HG03108 (cell line): ENCODE data around the gene SLC22A15.
"Not testable (repeated sequence)": the region's sequence is repeated elsewhere in the genome, so short reads cannot be mapped to it uniquely, and the experiment has no call there.

Source experiments
- ATAC-seq: cut with Tn5 transposase; IDR thresholded peaks from one replicate; pipeline ENCODE4 v1.9.1; 2021; ENCODE audit warnings: moderate library complexity; ENCODE audit not compliant: unreplicated experiment

The SLC22A15 gene

DNA sequence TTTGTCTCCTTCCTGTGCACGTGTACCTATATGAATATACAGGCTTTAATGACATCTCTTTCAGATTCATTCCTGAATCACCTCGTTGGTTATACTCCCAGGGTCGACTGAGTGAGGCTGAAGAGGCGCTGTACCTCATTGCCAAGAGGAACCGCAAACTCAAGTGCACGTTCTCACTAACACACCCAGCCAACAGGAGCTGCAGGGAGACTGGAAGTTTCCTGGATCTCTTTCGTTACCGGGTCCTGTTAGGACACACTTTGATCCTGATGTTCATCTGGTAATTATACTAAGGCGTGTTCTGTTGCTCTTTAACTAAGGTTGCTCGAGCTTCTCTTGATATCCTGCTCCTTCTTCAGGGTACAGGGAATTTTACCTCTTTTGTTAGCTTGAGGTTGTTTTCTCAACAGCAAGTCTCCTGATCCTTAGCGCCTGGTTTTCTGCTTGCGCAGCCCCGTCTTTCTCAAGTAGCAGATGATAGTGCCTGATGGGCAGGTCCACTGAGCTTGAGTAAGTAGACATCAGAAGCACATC lies 55.1 kb downstream of the SLC22A15 start:
- no peak for ATAC-seq

DNA sequence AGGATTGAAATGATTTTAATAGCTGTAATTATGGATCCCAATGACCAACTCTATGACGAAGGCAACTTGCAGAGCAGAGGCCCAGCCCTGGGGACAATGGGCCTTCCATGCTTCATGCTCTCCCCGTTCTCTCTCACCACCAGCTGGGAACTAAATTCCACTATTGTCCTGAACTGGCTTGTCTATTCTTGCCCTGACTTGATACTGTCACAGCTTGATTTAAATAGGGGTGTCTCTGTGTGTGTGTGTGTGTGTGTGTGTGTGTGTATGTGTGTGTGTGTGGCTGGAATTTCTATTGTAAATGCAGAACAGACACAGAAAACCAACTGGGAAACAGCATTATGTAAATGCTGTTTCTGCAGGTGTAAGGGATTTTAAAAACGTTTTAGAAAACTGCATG lies 57.0 kb downstream of the SLC22A15 start:
- no peak for ATAC-seq

- ATAC-seq, result no peak
Observed at GRCh38 chr1:116036255-116036654, 59.9 kb downstream of the SLC22A15 start.

DNA sequence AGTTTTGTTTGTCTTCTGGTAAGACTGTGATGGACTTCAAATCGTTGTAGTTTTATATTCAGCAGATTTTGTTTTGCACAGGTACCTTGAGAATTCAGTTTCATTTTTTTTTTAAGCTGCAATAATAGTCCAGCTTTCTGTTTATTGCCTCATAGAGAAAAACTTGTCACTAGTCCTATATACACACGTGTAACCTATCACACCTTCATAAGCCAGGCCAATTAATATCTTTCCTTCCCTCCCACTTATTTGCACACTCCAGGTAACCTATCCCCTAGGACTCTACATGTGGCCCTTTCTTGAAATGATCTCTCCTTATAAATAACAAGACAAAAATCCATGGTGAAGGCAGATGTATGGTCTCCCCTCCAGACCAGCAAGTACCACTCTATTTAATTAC lies 62.4 kb downstream of the SLC22A15 start:
- no peak for ATAC-seq

GRCh38 chr1:116044071-116044470 lies 67.8 kb downstream of the SLC22A15 start:
- no peak for ATAC-seq

DNA sequence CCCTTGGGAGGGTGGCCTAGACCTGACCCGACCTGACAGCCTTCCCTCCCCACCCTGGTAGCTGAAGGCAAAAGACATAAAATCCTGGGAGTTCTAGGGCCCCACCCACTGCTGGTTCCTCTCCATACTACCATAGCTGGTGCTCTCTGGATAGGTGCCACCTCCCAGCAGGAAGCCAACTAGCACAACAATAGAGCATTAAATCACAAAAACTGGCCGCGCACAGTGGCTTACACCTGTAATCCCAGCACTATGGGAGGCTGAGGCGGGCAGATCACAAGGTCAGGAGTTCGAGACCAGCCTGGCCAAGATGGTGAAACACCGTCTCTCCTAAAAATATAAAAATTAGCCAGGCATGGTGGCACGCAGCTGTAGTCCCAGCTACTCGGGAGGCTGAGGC lies 70.6 kb downstream of the SLC22A15 start:
- ATAC-seq, result not testable (repeated sequence)

DNA sequence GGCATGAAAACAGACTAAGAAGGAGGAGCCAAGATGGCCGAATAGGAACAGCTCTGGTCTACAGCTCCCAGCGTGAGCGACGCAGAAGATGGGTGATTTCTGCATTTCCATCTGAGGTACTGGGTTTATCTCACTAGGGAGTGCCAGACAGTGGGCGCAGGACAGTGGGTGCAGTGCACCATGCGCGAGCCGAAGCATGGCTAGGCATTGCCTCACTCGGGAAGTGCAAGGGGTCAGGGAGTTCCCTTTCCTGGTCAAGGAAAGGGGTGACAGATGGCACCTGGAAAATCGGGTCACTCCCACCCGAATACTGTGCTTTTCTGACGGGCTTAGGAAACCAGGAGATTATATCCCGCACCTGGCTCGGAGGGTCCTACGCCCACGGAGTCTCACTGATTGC lies 75.6 kb downstream of the SLC22A15 start:
- not testable (repeated sequence) for ATAC-seq

GRCh38 chr1:116062201-116062600 lies 85.9 kb downstream of the SLC22A15 start:
- no peak for ATAC-seq

DNA sequence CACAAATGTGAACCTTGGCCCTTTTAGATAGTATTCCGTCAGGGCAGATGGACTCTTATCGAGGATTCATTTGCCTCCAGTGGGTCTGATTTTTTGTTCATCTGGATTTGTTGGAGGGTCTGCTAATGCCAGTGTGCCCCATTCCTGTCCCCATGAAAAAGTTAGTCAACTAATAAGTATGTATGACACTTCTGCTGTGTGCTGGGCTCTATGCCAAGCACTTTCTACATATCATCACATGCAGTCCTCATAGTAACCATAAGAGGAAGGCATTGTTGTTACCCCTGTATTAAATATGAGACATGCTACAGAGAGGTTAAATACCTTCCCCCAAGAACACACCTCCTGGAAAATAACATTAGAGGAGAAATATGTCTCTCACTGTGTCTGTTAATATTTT lies 88.3 kb downstream of the SLC22A15 start:
- ATAC-seq, result no peak

DNA sequence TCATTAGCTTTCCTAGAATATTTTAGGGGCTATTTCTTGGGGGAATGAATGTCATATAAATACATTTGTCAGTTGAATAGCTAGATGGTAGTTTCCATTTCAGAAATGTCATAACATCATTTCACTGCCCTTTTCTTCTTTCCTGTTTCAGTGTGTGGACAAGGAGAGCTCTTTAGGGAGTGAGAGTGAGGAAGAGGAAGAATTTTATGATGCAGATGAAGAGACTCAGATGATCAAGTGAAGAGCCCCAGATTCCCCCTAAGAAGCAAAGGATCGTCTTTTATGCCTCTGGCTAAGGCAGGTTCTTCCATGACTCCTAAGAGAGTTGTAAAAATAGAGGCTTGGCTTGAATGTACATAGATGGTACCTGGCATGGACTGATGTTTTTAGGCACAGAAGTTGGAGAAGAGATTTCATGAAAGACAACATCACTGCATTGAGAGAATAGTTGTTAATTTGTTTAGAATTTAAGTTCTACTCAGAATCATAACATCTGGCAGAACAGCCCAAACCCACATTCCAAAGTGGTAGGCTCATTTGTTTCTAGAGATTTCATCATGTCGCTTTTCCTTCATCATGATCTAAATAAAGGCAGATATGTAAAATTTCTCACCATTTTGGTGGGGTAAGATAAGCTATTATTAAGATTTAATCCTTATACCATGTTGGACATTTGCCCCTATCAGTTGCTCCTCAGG lies 90.7 kb downstream of the SLC22A15 start:
- no peak for ATAC-seq

DNA sequence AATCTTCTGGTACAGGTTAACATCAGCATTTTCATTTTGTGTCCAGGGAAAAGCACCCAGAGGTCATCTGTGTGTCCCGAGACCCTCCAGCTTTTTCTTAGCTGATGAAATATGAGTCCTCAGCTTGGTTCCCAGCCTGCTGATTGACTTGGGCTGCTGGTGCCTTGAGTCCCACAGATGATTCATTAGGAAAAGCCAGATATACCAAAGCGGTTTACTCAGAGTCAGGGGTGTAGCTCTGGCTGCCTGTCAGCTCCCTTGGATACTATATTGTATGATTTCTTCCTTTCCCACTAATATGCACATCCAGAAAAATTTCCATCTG lies 91.2 kb downstream of the SLC22A15 start:
- ATAC-seq, result no peak

DNA sequence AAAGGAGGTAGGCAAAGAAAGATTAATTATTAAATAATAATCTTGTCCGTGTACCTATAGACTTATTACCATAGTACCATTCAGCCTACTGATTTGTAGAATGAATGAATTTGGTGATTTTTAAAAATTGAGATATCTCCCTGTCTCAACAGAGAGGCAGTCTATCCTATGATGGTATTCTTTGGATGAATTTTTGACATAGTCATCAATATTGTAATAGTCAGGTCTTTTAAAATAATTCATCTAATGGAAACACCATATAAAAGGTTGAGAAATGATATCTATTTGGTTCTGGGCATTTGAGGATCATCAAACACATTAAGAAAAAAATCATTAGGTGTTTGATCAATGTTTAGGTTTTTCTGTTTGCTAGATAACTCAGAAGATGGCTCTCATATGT lies 99.3 kb downstream of the SLC22A15 start:
- no peak for ATAC-seq

DNA sequence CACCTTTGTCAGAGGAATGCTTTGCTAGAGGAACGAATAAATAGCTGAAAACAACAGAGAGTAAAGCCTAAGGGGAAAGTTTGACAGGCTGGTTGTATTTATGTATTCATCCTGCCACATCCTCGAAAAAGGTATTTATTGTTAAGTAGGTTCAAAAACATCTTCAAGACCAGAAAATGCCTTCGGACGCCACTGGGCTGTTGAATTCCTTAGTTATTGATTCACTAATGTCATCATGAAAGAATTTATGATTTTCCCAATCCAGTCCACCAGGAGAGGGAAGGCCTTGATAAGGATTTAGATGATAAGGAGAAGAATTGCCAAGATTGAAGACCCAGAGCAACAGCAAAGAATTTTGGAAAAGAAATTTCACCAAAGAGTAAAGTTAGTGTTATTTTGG lies 99.7 kb downstream of the SLC22A15 start:
- ATAC-seq, result no peak

DNA sequence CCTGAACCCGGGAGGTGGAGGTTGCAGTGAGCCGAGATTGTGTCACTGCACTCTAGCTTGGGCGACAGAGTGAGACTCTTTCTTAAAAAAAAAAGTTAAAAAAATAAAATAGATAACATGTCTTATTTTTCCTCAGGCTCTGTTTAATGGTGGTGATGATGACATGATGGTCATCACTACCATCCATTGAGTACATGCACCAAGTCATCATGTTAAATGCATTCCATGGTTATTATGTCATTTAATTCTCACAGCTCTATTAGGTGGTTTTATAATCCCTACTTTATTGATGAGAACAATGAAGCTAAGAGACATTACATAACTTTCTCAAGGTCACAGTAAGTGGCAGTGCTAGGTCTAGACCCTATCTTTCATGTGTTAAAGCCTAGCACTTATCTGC lies 100.5 kb downstream of the SLC22A15 start:
- no peak for ATAC-seq

GRCh38 chr1:116078699-116079223 lies 102.4 kb downstream of the SLC22A15 start:
- ATAC-seq, result no peak

GRCh38 chr1:116087628-116088027 lies 111.3 kb downstream of the SLC22A15 start:
- no peak for ATAC-seq

GRCh38 chr1:116089870-116090269 lies 113.6 kb downstream of the SLC22A15 start:
- ATAC-seq, result no peak

DNA sequence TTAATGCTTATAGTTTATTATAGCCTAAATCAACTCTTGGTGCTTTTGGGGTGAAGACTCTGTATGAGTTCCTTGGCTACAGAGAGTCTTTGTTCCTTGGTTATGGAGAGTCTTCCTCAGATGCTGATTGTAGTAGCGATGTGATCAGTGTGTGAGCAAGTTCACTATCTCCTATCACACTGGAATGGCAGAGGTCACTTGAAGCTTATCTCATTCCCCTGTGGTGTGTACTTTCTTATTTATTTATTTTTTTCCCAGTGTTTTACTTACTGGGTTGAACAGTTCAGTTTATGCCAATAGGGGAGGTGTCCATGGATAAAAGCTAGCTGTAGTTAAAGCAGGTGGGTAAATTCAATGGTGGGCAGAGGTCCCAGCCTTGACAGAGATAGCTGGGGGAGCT lies 114.8 kb downstream of the SLC22A15 start:
- no peak for ATAC-seq

GRCh38 chr1:116092752-116093489 lies 116.6 kb downstream of the SLC22A15 start:
- no peak for ATAC-seq

GRCh38 chr1:116095027-116095426 lies 118.7 kb downstream of the SLC22A15 start:
- ATAC-seq, result no peak

GRCh38 chr1:116096013-116096618 lies 119.8 kb downstream of the SLC22A15 start:
- no peak for ATAC-seq

GRCh38 chr1:116097626-116098025 lies 121.3 kb downstream of the SLC22A15 start:
- ATAC-seq, result no peak
